MG63 (cell line): ENCODE data around the gene NEURL3. TPM values are rescaled to one million over a fixed set of nuclear protein-coding genes. Genes with fewer than 3 reads are reported as not detected.
A peak's percentile ranks its signal among the peaks of the same experiment; 100 is the strongest.
"Not testable (repeated sequence)": the region's sequence is repeated elsewhere in the genome, so short reads cannot be mapped to it uniquely, and the experiment has no call there.

Source experiments
- DNase-seq: peaks from one replicate; pipeline ENCODE4 v3.0.0-alpha.2; 2020
- H3K27me3 ChIP-seq: fragments of 250-450 bp; sonication (Bioruptor Pico); 2 replicates; pipeline ENCODE4 v1.5.1; 2020; ENCODE audit warnings: mild to moderate bottlenecking, moderate library complexity
- H3K36me3 ChIP-seq: fragments of 250-450 bp; sonication (Bioruptor Pico); 2 replicates; pipeline ENCODE4 v1.5.1; 2020; ENCODE audit warnings: mild to moderate bottlenecking, moderate library complexity
- H3K4me3 ChIP-seq: fragments of 250-450 bp; sonication (Bioruptor Pico); 2 replicates; pipeline ENCODE4 v1.5.1; 2020; ENCODE audit warnings: mild to moderate bottlenecking, moderate library complexity
- H3K9me3 ChIP-seq: fragments of 250-450 bp; sonication (Bioruptor Pico); 2 replicates; pipeline ENCODE4 v1.5.1; 2020; ENCODE audit warnings: mild to moderate bottlenecking, moderate library complexity
- total RNA-seq: library from RNA; depleted of rRNA; stranded (reverse); fragments of >200 nt; shearing (Covaris generic); gene quantifications from 2 replicates; pipeline ENCODE4 v1.2.3, GENCODE V29; 2014; ENCODE audit warnings: low replicate concordance

NEURL3 gene
- total RNA-seq, 1 experiment from 2014 or later = not detected

GRCh38 chr2:96485751-96486651, 19.2 kb downstream of the NEURL3 start:
- Histone ChIP-seq H3K36me3 (no peaks in the 10 kb centered on the region), H3K27me3 (no peaks in the 10 kb centered on the region), H3K4me3 (peak overlapping the region; percentile 3), H3K9me3 (peaks cover 11% of the 10 kb centered on the region)
- peak; percentile 75 for DNase-seq

- DNase-seq = no peak
- Histone ChIP-seq H3K27me3 (no peaks in the 10 kb centered on the region), H3K4me3 (no peak overlapping the region), H3K36me3 (no peaks in the 10 kb centered on the region), H3K9me3 (peaks cover 11% of the 10 kb centered on the region)
Measured at GRCh38 chr2:96485350-96485749, 19.8 kb downstream of the NEURL3 start.

DNA sequence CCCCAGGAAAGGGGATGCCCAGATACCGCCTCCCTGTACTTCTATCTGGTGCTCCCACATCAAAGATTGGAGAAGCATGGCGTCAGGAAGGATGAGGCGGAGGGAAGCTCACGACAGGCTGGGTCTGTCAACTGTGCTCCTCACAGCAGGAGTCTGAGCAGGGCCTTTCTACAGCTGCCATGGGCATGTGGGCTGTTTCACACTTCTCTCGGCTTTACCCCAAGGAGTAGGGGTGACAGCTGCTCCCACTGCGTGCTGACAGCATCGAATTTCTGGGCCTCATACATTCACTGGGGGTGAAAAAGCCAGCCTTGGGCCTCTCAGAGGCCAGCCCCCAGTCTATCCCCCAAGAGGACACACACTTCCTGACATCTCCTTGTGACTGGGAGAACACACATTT, 21.1 kb downstream of the NEURL3 start:
- no peak overlapping the region for H3K4me3 ChIP-seq
- no peak for DNase-seq
- no peaks in the 10 kb centered on the region for H3K27me3 ChIP-seq
- peaks cover 6% of the 10 kb centered on the region for H3K9me3 ChIP-seq
- no peaks in the 10 kb centered on the region for H3K36me3 ChIP-seq

GRCh38 chr2:96477458-96477857, 27.7 kb downstream of the NEURL3 start:
- H3K9me3 ChIP-seq = peaks cover 6% of the 10 kb centered on the region
- H3K36me3 ChIP-seq = no peaks in the 10 kb centered on the region
- no peak overlapping the region for H3K4me3 ChIP-seq
- no peak for DNase-seq
- peaks cover 14% of the 10 kb centered on the region for H3K27me3 ChIP-seq

DNA sequence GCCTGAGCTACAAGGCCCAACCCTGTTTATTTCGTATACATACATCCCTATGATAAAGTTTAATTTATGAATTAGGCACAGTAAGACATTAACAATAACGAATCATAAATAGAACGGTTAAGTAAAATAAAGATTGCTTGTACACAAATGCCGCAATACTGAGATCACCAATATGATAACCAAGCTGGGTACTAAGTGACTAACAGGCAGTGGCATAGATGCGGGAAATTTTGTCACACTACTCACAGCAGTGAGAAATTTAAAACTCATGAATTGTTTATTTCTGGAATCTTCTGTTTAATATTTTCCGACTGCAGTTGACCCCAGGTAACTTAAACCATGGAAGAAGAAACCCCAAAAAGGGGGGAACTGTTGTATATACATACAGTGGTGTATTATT, 33.4 kb downstream of the NEURL3 start:
- peaks cover 2% of the 10 kb centered on the region; the same call in 1 of the 2 replicates for H3K27me3 ChIP-seq
- DNase-seq = no peak
- H3K36me3 ChIP-seq = no peaks in the 10 kb centered on the region
- H3K9me3 ChIP-seq = no peaks in the 10 kb centered on the region
- H3K4me3 ChIP-seq = no peak overlapping the region

- H3K27me3 ChIP-seq = no peaks in the 10 kb centered on the region
- no peak for DNase-seq
- no peaks in the 10 kb centered on the region for H3K36me3 ChIP-seq
- no peak overlapping the region for H3K4me3 ChIP-seq
- H3K9me3 ChIP-seq = no peaks in the 10 kb centered on the region
Measured at GRCh38 chr2:96470636-96471035, 34.5 kb downstream of the NEURL3 start.

DNA sequence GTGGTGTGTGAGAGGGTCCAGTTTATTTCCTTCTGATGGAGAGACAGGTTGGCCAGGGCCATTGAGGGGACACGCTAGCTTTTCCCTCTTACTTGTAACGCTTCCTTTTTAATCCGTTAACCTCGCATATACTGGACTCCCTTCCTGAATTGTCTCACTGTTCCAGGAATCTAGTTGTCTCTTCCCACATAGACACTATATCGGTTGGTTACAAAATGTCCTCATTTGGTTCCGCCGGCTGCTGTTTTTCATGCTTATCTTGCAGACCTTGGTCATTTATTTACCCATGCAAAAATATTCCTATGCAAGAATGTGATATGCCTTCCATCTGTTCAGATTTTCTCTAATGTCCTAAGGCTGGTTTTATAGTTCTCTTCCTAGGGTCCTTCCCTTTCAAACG, 35.0 kb downstream of the NEURL3 start:
- no peaks in the 10 kb centered on the region for H3K27me3 ChIP-seq
- no peak for DNase-seq
- H3K4me3 ChIP-seq = no peak overlapping the region

GRCh38 chr2:96468904-96469303, 36.3 kb downstream of the NEURL3 start:
- H3K4me3 ChIP-seq = no peak overlapping the region
- no peak for DNase-seq
- no peaks in the 10 kb centered on the region for H3K9me3 ChIP-seq
- H3K36me3 ChIP-seq = no peaks in the 10 kb centered on the region
- no peaks in the 10 kb centered on the region for H3K27me3 ChIP-seq

More for the DNA sequence above, 35.0 kb downstream of the NEURL3 start:
- Histone ChIP-seq H3K36me3 (no peaks in the 10 kb centered on the region), H3K9me3 (no peaks in the 10 kb centered on the region)

DNA sequence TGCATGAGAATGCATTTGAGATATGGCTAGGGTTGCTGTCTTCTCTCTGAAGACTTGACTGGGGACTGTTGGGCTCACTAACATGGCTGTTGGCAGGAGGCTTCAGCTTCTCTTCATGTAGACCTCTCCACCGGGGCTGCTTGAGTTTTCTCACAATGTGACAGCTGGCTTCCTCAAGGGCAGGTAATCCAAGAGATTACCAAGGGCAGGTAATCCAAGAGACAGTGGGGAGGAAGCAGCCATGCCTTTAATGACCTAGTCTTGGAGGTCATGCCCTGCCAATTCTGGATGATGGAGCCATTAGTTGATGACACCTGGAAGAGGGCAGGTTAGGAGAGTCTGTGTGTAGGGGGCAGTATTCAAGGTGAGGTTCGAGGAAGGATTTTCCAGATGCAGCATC, 40.5 kb downstream of the NEURL3 start:
- DNase-seq = no peak
- H3K27me3 ChIP-seq = no peaks in the 10 kb centered on the region
- no peaks in the 10 kb centered on the region for H3K36me3 ChIP-seq
- H3K4me3 ChIP-seq = no peak overlapping the region
- H3K9me3 ChIP-seq = peaks cover 8% of the 10 kb centered on the region

- Histone ChIP-seq H3K36me3 (no peaks in the 10 kb centered on the region), H3K27me3 (no peaks in the 10 kb centered on the region), H3K9me3 (peaks cover 12% of the 10 kb centered on the region), H3K4me3 (no peak overlapping the region)
- no peak for DNase-seq
Measured at GRCh38 chr2:96464061-96464460, 41.1 kb downstream of the NEURL3 start.

DNA sequence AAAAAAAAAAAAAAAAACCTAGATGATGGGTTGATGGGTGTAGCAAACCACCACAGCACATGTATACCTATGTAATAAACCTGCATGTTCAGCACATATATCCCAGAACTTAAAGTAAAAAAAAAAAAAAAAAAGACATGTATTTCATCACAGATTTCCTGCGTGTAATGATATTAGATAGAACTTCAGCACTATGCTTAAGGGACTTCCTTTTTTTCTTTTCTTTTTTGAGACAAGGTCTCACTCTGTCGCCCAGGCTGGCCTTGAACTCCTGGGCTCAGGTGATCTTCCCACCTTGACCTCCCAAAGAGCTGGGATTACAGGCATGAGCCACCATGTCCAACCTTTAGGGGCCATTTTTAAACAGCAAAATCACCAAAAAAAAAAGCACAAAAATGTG, 42.0 kb downstream of the NEURL3 start:
- Histone ChIP-seq H3K36me3 (no peaks in the 10 kb centered on the region), H3K4me3 (no peak overlapping the region), H3K9me3 (peaks cover 12% of the 10 kb centered on the region), H3K27me3 (no peaks in the 10 kb centered on the region; the same call in 1 of the 2 replicates)
- no peak for DNase-seq

DNA sequence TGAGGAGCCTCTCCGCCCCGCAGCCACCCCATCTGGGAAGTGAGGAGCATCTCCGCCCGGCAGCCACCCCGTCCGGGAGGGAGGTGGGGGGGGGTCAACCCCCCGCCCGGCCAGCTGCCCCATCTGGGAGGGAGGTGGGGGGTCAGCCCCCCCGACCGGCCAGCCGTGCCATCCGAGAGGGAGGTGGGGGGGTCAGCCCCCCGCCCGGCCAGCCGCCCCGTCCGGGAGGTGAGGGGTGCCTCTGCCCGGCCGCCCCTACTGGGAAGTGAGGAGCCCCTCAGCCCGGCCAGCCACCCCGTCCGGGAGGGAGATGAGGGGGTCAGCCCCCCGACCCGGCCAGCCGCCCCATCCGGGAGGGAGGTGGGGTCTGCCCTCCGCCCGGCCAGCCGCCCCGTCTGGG, 43.5 kb downstream of the NEURL3 start:
- H3K9me3 ChIP-seq = peaks cover 12% of the 10 kb centered on the region
- not testable (repeated sequence) for H3K4me3 ChIP-seq, H3K27me3 ChIP-seq, DNase-seq, H3K36me3 ChIP-seq

- H3K36me3 ChIP-seq = no peaks in the 10 kb centered on the region
- H3K4me3 ChIP-seq = no peak overlapping the region
- H3K27me3 ChIP-seq = no peaks in the 10 kb centered on the region
- H3K9me3 ChIP-seq = 0 out of 2 replicates have a peak, but pooled peaks cover 2% of the 10 kb centered on the region
- DNase-seq = no peak
Measured at GRCh38 chr2:96452053-96452452, 53.1 kb downstream of the NEURL3 start.

GRCh38 chr2:96449637-96450036, 55.5 kb downstream of the NEURL3 start:
- DNase-seq = no peak
- no peaks in the 10 kb centered on the region for H3K36me3 ChIP-seq
- no peaks in the 10 kb centered on the region for H3K9me3 ChIP-seq
- H3K4me3 ChIP-seq = no peak overlapping the region
- no peaks in the 10 kb centered on the region for H3K27me3 ChIP-seq

GRCh38 chr2:96449174-96449573, 56.0 kb downstream of the NEURL3 start:
- no peak overlapping the region for H3K4me3 ChIP-seq
- DNase-seq = no peak
- no peaks in the 10 kb centered on the region for H3K36me3 ChIP-seq
- H3K9me3 ChIP-seq = no peaks in the 10 kb centered on the region
- H3K27me3 ChIP-seq = no peaks in the 10 kb centered on the region

- no peak for DNase-seq
- 0 out of 2 replicates have a peak, but pooled peaks cover 2% of the 10 kb centered on the region for H3K9me3 ChIP-seq
- no peak overlapping the region for H3K4me3 ChIP-seq
- H3K27me3 ChIP-seq = no peaks in the 10 kb centered on the region
- no peaks in the 10 kb centered on the region for H3K36me3 ChIP-seq
Measured at GRCh38 chr2:96447726-96448125, 57.4 kb downstream of the NEURL3 start.
